NCI-H1105 (cell line): Measurements from ENCODE around the gene HP1BP3.
A peak's percentile ranks its signal among the peaks of the same experiment; 100 is the strongest.

ENCODE experiments used
- DNase-seq: peaks from one replicate; lab custom pipeline; 2025; lab: John Stamatoyannopoulos, UW

HP1BP3 gene

GRCh38 chr1:20711285-20712214, 75.6 kb downstream of the HP1BP3 start:
- DNase-seq = no peak

DNA sequence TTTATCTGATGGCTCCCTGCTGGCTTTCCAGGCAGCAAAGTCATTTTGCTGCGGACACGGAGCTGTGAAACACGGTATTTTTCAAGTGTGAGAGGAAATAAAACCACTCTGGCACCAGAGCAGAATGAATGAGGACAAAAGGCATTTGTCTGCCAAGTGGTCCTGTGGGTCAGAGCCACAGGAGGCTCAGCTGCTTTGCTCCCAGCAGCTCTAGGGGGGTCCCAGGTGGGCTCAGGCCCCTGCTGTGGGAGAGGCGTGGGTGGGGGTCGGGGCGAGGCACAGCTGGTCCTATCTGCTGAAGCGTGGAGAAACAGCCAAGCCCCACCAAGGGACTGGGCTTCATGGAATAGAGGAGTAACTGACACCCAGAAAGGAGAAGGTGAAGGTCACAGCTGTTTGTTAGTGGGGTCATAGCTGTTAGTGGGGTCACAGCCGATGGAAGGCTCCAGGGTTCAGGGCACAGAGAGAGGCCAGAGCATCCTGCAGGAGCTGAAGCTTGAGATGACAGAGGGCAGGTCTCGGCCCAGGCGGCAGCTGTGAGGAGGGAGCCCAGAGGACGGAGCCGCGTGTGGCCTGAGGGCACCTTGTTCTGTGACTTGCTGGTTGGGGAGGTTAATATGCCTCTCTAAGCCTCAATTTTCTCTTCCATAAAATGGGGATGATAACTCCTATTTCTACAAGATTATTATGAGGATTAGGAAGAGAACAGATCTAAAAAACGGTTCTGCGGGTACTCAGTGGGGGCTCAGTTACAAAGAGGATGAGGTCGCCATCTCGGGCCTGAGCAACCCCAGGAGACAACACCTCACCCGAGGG, 76.4 kb downstream of the HP1BP3 start:
- DNase-seq = no peak

DNA sequence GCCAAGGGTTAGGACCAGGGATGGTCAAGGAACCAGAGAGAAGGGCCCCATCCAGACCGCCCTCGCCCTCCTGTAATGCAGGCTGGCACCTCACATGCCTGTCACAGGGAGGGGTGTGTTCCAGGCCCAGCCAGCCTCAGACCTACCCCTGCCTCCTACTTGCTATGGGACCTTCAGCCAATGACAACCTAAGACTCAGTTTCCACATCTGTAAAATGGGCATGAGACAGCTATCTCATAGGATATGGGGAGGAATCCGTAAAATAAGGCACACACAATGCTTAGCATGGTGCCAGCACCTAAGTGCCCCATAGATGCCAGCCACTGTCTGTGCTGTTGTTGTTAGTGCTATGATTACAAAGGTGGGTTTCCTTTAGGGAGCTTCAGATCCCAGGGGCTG, 77.2 kb downstream of the HP1BP3 start:
- no peak for DNase-seq

GRCh38 chr1:20708891-20709290, 78.2 kb downstream of the HP1BP3 start:
- DNase-seq = no peak

- no peak for DNase-seq
Measured at GRCh38 chr1:20708057-20708456, 79.0 kb downstream of the HP1BP3 start.

DNA sequence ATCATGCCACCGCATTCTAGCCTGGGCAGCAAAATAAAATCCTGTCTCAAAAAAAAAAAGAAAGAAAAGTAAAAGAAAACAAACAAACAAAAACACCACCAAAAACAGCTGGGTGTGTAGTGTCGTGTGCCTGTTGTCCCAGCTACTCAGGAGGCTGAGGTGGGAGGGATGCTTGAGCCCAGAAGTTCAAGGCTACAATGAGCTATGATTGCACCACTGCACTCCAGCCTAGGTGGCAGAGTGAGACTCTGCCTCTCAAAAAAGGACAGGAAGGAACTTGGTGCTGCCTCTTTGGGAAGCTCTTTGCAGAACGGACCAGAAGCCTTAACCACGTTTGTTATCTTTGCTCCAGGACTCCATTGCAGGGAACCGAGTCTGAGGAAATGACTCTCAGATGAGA, 80.3 kb downstream of the HP1BP3 start:
- DNase-seq = no peak

DNA sequence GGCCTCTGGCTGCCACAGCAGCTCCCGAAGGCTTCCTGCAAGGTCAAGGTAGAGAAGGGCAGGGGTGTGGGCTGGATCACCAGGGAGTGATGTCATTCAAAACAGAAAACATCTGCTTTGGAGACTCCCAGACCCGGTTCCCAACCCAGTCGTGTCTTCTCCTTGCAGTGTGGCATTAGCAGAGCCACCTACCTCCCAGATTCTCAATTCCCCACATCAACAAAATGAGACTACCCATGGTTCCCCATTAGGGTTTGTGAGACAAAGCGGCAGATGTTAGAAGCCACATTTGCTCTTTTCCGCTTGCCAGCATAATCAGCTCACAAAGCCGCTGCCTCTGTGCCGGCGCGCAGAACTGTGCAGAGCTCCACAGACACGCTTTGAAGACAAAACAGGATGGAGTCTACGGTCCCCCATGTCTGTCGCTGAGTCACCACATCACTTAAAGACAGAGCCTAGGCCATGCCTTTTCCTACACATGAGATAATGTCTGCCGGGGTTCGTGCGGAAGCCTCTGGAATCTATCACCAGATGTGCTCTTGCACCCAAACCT, 81.8 kb downstream of the HP1BP3 start:
- DNase-seq = no peak

- DNase-seq = no peak
Measured at GRCh38 chr1:20704390-20705202, 82.5 kb downstream of the HP1BP3 start.

GRCh38 chr1:20703124-20703756, 83.9 kb downstream of the HP1BP3 start:
- DNase-seq = no peak

DNA sequence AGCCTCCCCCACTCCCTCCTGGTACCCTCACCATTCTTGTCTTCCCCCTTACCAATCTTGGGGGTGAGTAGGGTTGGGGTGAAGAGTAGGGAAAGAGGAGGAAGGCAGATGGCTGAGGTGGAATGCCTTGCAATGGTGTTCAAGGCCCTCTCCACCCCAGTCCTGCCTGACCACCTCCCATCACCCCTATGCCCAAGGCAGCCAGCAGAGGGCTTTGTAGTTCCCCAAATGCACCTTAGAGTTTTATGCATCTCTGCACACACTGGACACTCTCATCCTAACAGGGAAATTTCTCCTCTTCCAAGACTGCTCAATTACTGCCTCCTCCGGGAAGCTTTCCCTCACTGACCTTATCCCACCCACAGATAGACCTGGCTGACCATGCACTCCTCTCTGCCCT, 84.7 kb downstream of the HP1BP3 start:
- no peak for DNase-seq

DNA sequence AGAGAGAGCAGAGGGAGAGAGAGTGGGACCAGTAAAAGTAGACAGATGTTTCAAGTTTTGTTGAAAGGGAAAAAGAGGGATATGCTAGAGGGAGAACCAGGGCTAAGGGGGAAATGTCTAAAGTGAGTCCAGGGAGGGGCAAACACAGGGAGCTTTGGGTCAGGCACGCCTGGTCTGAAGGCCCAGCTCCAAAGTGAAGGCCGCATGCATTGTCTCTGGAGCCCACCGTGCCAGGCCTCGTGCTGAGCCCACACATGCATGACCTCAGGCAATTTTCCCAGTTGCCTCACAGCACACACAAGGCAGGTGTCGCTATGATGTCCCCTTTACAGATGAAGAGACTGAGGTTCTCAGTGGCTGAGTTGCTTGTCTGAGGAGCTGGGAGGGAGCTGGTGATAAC, 85.3 kb downstream of the HP1BP3 start:
- no peak for DNase-seq

DNA sequence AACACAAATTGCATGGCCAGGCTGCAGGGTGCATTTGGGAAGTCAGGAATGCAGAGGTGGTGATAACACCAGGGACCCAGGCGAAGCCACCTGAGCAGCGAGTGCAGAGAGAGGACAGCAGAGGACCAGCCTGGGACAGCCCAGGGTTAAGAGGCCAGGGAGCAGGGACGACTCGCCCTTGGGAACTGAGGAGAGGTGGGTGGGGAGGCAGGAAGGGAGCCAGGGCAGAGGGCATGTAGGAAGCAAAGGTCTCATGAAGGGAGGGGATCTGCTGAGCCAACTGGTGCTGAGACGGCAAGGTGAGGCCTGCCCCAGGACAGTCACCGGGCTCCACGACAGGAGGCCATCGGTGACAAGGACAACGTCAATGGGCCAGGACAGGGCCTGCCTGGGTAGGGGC, 85.7 kb downstream of the HP1BP3 start:
- DNase-seq = no peak

DNA sequence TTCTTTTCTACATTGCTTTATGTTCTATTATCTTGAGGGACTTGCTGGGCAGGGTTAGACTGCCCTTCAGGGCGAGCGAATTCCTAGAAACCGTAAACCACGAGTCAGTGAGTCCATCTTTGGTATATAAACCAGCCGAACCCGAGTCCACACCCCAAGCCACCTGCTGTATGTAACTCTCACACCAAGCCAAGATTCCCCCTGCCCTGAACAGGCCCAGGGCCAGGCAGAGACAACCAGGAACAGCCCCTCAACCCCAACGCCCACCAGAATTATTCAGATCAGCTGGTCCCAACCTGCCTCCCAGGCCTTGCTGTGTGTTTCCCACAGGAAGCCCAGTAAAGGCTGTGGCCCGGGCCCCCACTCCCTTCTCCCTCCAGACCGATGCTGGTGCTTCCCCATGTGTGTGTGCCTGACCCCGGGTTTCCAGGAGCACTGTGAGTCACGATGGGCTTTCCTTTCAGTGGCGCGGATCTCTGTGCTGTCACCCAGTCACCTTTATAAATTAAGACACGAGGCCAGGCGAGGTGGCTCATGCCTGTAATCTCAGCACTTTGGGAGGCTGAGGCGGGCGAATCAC, 86.4 kb downstream of the HP1BP3 start:
- DNase-seq = no peak

DNA sequence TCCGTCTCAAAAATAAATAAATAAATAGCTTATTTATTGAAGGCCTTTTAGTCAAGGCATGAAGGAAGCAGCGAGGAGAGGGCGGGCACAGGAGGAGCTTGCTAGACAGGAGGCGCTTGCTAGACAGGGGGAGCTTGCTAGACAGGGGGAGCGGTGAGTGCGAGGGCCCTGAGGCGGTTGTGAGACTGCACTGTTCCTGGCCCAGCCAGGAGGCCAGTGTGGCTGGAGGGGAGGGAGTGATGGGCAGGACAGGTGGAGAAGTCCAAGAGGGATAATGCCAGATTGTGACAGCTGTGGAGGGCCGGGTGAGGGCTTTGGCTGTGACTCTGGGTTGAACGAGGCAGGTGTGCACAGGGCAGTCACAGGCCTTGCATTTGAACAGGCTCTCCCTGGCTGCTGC, 87.5 kb downstream of the HP1BP3 start:
- DNase-seq = no peak

- no peak for DNase-seq
Measured at GRCh38 chr1:20698195-20698910, 88.8 kb downstream of the HP1BP3 start.

DNA sequence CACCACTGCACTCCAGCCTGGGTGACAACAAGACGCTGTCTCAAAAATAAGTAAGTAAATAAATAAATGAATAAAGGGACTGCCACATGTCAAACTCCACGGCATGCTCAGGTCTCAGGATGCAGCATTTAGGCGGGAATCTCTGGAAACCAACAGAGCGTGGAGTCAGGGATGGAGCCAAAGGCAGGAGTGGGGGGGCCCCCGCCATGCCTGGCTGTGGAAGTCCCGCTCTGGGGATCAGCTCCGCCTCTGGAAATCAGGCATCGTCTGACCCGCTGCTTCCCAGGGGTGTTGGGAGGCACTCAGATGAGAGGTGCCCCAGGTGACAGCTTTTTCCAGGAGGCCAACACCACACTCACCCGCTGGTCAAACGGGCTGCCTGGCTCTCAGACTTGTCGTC, 89.5 kb downstream of the HP1BP3 start:
- DNase-seq = no peak

DNA sequence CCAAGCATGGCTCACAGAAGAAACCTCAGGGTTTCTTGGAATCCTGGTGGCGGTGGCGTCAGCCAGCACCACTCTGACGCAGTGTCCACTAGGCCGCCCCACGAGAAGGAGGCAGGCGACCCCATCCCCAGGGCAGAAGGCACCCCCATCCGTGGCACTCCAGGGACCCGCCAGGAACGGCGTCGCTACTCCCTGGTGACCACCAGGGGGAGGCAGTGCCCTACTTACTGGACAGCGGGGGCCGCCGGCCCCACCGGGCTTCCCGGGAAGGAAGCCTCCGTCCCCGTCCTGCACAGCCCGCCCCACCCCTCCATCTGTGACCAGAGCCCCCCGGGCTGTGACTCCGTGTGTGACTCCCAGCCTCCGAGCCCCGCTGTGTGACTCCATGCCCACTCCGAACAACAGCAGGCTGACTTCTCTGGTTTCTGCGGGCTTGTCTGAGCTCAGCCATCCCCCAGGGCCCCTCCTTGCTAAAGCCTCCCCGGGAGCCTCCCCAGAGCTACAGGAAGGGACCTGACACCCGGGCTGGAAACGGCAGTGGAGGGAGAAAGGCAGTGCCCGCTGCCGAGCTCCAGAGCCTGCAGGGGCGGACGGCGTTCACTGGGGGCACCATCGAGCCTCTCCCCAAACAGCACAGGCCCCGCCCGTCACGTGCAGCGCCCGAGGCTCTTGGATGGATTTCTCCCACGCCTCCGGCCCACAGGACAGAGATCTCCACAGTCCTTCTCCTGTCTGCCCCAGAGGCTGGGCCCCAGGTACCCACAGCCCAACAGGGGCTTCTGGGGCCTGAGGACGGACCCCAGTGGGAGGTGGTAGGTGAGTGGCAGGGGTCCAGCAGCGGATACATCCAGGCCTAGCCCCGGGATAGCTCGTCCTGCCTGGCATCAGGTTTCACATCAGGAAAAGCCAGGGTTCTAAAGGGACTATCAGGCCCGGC, 90.4 kb downstream of the HP1BP3 start:
- DNase-seq = peak; percentile 86

DNA sequence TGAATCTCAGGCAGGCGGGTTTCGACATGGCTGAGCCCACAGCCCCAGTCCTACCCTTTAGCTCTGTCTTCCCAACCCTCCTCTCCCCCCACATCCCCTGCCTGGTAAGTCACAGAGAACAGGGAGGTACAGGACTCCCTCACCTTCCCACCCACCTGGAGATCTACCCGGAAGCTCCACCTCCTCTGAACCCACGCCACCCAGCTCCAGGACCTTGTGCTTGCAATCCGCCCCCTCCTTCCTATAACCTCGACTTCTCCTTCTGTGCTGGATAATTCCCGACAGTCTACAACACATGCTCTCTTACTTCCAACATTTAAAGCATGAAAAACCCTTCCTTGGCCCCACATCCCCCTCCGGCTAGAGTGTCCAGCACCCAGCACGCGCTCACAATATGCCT, 91.6 kb downstream of the HP1BP3 start:
- DNase-seq = no peak

DNA sequence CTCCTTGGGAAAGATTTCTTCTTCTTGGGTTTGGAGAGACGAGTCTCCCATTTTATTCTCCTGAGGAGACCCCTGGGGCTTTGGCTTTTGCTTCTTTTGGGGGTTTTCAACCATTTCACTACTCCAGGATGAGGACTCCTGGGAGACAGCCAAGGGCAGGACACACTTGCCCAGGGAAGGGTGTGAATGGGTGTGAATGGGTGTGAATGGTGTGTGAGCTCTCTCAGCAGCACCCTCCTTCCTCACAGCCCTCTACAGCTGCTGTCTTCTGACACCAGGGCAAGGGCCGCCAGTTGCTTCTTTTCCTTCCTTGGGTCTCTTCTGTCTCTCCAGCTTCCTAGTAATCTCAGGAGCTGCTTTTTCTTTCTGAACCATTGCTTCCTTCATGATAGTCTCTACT, 93.5 kb downstream of the HP1BP3 start:
- DNase-seq = no peak
